Measurements from ENCODE around the gene ARNT2.
"Not testable (repeated sequence)": the region's sequence is repeated elsewhere in the genome, so short reads cannot be mapped to it uniquely, and the experiment has no call there.

The ARNT2 gene

GRCh38 chr15:80641384-80641783, 237.2 kb downstream of the ARNT2 start:
- DNase-seq, result no peak
- H3K27ac Mint-ChIP-seq, result no peak overlapping the region
- H3K36me3 Mint-ChIP-seq (ENCODE audit: low read depth), result no peaks in the 10 kb centered on the region

GRCh38 chr15:80643431-80643951, 239.3 kb downstream of the ARNT2 start:
- no peak for TF ChIP-seq CTCF (IDR thresholded peaks at IDR 0.05)
- peaks cover 50% of the 10 kb centered on the region for H3K9me3 Mint-ChIP-seq

More at GRCh38 chr15:80641384-80641783, 237.2 kb downstream of the ARNT2 start:
- peaks cover 14% of the 10 kb centered on the region for H3K27me3 Mint-ChIP-seq (ENCODE audit: low read depth, poor library complexity)
- no peak for TF ChIP-seq CTCF (IDR thresholded peaks at IDR 0.05)
- H3K4me1 Mint-ChIP-seq, result no peaks in the 10 kb centered on the region
- peaks cover 35% of the 10 kb centered on the region for H3K9me3 Mint-ChIP-seq
- no peak overlapping the region for H3K4me3 Mint-ChIP-seq

GRCh38 chr15:80645494-80646065, 241.4 kb downstream of the ARNT2 start:
- Mint-ChIP-seq H3K4me1 (no peaks in the 10 kb centered on the region), H3K4me3 (no peak overlapping the region)

More at GRCh38 chr15:80643431-80643951, 239.3 kb downstream of the ARNT2 start:
- Mint-ChIP-seq H3K36me3 (ENCODE audit: low read depth) (no peaks in the 10 kb centered on the region), H3K27me3 (ENCODE audit: low read depth, poor library complexity) (peaks cover 10% of the 10 kb centered on the region), H3K27ac (no peak overlapping the region), H3K4me3 (no peak overlapping the region), H3K4me1 (no peaks in the 10 kb centered on the region)
- no peak for DNase-seq

GRCh38 chr15:80647424-80647823, 243.2 kb downstream of the ARNT2 start:
- not testable (repeated sequence) for H3K36me3 Mint-ChIP-seq (ENCODE audit: low read depth); H3K27me3 Mint-ChIP-seq (ENCODE audit: low read depth, poor library complexity); DNase-seq; H3K4me3 Mint-ChIP-seq; H3K27ac Mint-ChIP-seq; H3K4me1 Mint-ChIP-seq
- H3K9me3 Mint-ChIP-seq, result peaks cover 54% of the 10 kb centered on the region

More at GRCh38 chr15:80645494-80646065, 241.4 kb downstream of the ARNT2 start:
- no peak for DNase-seq
- Mint-ChIP-seq H3K36me3 (ENCODE audit: low read depth) (no peaks in the 10 kb centered on the region), H3K27ac (no peak overlapping the region), H3K27me3 (ENCODE audit: low read depth, poor library complexity) (peaks cover 10% of the 10 kb centered on the region), H3K9me3 (peaks cover 50% of the 10 kb centered on the region)
- no peak for TF ChIP-seq CTCF (IDR thresholded peaks at IDR 0.05)

All from nephron progenitor cell (in vitro differentiated cells).